Nucleus accumbens (tissue), 56 donors: ENCODE measurements around the gene HIVEP2.

Source experiments
- DNase-seq, 56 donors: peaks; one replicate each; lab custom pipeline; 2025; lab: John Stamatoyannopoulos, UW

Gene HIVEP2

DNA sequence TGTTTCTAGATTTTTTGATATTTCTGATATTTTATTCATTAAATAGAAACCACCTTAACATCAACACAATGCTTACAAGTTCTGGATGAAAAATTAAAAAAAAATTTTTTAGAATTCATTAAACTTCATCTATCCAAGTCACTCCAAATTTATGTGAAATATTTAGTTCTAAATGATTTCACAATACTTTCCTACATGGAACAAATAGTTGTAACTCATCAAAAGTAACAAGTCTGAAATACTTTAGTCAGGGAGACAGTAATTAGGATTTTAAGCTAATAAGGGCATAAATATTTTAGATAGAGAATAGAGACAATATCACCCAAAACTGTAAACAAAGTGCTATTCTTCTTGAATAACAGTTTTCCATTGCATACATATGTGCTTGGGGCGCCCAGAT is 147.8 kb downstream of the HIVEP2 start:
- no peak for DNase-seq

DNA sequence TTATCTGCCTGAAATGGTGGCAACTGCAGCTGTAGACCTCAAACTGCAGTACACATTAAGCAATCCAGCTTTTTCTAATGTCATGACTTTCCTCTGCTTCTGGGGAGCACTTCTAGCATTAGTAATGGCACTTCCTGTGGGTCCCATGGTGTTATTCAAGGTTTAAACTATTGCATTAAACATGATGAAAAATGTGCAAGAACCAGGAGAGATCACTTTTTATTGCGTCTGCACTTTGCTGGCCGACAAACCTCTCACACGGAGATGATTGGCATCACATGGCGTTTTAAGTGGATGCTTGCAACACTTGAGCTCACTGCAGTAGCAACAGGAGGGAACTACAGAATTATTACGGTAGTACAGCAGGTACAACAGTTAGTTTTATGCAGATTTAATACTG is 148.4 kb downstream of the HIVEP2 start:
- peak in 1 of 56 donors; percentile 7 for DNase-seq

DNA sequence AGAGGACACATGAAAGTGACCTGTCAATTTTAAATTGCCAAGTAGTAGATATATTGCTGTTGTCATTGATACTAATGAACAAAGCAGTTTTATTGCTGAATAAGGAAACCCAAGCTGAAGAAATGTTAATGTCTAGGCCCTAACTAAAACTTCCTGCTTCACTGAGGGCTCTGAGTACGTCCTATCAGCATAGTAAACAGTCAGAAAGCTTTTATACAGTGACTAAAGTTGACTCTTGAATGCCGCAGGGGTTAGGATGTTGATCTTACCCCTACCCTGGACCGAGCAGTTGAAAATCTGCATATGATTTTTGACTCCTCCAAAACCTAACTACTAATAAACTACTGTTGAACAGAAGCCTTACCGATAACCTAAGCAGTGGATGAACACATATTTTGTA is 149.0 kb downstream of the HIVEP2 start:
- DNase-seq: no peak

DNA sequence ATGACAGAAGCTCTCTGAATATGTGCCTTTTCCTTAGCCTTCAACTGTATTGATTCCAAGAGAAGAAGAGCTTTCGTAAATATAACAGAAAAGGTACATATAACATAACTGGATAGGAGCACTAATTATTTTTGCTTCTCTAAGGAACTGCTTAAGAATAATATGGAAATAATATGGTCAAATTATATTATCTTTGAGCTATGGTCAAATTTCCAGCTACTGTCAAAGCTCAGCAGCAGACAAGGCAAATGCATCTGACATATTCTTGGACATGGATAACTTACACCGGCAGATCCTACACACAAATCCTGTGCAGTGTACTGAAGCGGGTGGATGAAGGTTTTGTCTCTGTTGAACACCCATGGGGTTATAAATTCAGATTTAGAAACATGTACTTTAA is 150.6 kb downstream of the HIVEP2 start:
- no peak for DNase-seq

DNA sequence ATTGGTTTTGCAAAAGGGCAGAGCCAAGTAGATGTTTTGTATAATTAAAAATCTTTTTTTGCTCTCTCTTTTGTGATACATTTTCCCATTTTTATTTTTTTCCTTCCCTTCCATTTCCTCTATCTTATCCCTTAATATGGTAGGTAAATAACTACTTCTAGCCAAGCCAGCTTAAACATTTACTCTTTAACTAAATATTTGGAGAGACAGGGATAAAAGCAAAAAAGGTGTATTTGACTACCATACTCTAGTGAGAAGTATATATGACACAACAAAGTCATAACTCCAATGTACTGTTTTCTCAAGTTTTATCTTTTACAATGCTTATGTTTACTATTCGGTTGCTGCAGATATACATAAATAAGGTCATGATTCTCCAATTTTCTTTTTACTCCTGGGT is 154.7 kb downstream of the HIVEP2 start:
- no peak for DNase-seq

DNA sequence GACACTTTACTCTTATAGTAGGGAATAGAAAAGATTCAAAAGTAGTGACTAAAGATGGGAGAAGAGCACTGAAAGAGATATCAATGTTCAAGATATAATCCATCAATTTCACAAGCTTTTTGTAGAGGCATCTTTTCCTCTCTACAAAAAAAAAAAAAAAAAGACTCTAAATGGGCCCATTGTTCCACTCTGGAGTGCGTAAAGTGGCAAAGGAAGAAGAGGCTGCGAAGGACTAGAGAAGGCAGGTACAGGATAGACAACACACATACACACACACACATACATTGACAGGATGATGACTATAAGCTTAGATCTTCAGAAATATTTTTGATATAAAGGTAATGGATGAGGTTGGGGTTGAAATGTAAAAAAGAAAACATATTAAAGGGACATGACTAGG is 157.6 kb downstream of the HIVEP2 start:
- DNase-seq: no peak

DNA sequence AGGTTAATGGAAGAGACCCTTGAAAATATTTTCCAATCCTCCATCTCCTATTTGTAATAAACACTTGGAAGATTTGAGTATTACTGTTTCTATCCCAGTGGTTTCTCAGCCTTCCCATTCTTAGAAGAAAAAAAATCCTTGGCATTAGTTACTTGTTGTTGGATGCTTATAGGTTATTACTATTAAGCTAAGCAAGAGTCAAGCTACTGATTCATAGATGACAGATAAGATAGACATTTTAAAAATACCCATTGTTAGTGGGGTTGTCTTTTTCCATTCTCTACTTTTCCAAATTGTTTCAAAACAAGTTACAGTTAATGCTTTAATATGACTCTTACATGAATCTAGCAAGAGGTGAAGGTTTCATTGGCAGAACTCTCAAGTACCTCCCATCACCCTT is 158.5 kb downstream of the HIVEP2 start:
- DNase-seq: no peak

DNA sequence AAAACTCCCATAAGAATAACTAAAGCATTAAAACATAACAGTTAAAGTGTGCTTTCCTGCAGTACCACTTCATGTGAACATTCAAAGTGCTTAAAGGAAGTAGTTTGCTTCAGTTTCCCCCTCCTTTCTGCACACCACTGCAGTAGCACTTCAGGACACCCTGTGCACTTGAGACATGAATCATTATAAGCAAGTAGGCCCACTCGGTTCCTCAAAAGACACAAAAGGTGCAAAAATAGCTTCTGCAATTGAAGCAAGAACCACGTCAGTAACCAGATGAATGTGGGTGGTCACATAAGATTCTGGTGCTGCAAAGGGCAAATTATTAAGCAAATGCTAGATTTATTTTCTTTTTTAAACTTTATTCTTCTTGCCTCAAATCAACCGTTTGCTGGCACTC is 160.6 kb downstream of the HIVEP2 start:
- peak in 14 of 56 donors; percentile 12 to 77 (median 32) for DNase-seq

DNA sequence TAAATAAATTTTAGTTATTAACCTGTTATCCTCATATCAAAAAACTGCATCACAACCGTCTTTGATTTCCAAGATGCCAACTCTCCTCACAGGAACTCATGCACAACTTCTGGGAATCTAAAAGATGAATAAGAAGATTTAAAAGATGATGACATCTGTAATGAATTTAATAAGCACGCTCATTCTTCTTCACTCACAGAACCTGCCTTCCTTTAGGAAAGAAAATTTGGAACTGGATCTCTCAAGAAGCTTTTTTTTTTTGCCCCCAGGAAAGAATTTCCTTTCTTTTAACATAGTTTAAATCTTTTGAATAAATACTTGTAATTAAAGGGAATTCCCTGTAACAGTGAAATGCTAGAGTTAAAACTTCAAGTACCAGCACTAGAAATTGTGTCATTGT is 161.5 kb downstream of the HIVEP2 start:
- DNase-seq: no peak

DNA sequence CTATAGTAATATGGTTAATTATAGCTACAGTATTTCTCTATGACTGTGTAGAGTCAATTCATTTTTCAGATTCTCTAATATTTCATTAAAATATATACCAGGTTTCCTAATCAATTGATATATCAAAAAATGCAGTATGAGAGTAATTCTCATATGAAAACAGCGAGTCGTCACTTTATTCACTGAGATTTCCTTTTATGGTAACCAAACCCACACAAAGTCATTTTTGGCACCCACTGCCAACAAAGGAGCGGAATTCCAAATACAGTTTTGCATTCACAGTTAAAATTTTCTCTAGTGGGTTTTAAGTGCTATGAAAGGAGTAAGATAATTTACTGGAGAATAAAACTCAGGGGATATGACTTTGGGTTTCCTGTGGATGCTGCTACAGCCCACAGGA is 163.8 kb downstream of the HIVEP2 start:
- no peak for DNase-seq

DNA sequence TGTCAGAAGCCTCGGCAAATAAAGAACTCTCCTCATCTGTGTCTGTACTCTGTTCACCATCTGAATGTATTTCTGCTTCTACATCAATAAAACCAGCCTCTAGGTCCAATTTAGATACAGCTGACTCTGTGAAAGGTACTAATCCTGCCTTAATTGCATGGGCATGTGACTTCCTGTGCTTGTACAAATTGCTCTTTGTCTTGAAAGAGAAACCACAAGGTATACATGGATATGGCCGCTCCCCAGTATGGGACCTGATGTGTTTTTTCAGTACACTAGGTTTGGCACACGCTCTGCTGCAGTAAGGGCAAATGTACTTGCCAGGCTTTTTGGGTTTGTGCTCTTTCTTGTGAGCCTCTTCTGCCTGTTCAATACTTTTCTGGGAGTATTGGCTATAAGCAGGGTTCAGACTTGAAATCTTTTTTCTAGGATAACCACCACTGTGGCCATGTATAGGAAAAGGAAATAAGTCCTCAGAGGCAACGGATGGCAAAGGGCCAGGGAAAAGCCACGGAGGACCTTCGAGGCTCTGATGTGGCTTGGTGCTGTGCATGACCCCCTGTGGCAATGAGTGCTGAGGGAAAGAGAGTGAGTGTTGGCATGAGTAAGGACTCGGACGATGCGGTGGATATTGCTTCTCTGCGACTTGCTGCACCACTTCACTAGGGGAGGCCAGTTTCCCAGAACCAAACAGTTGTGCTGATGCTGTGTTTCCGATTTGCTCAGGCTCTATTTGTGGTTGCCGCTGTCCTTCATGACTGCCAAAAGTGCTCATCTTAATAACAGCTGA is 170.9 kb downstream of the HIVEP2 start:
- no peak for DNase-seq

DNA sequence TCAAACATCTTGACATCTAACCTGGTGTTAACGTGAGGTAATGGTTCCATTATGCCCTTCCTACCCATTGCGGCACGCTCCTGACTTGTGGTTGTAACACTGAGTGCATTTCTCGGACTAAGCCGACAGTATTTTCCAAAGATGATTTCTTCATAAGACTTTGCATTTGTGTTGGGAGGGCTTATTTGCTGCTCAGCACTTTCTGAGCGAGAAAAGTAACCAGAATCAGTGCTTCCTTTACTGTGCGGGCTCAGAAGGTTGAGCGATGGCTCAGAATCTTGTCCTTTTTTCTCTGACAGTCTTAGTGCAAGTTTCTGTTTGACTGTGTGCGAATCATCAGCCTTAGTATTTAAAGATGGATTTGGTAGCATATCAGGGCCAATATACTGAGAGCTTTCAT is 171.7 kb downstream of the HIVEP2 start:
- DNase-seq: no peak

DNA sequence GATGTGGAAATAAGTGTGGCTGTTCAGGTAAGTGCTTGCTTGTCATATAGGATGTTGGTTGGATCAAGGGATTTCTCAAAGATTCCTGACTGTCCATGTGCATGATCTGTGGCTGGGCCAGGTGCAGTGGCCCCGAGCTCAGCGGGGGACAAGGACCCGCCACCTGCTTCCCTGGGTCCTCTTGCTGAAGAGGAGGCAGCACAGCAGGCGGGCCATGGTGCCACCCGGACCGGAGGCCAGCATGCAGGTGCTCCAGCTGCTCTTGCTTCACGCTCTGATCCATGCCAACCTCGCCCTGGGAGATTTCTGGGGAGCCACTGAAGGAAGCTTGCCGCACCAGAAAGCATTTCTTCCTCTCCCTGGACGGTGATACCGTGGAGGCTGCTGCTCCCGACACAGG is 173.8 kb downstream of the HIVEP2 start:
- DNase-seq: no peak

DNA sequence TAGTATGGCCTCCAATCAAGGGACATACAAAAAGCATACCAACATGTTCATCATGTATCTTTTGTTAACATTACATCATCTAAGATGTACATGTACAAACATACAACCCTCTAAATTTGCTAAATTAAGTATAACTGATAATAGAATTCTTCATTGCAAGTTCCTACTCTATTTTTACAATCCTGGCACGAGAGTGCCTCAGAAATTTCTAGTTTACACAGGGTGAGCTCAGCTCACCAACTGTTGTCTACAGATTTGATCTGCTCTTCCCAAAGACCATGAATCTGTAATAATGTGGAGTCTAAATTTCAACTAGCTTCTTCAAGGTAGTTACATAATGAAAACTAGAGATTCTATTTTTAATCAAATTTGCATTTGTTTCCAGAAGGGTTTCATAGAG is 179.7 kb downstream of the HIVEP2 start:
- DNase-seq: no peak

DNA sequence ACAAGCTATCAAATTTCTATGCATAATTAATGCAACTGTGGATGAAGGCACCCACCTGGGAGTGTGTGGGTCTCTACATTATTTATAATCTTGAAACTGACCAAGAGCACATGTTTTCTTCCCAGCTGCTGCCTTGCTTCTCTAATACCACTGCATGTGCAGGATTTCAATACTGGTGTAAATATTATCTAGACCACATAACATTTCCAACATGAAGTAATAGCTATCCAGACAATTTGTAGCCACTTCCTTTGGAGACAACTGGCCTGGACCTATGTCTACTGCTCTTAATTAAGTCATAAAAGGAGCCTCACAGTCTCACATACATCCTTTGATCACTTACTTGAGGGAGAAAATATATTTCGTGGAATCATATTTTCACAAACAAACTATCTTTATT is 180.7 kb downstream of the HIVEP2 start:
- DNase-seq: no peak

DNA sequence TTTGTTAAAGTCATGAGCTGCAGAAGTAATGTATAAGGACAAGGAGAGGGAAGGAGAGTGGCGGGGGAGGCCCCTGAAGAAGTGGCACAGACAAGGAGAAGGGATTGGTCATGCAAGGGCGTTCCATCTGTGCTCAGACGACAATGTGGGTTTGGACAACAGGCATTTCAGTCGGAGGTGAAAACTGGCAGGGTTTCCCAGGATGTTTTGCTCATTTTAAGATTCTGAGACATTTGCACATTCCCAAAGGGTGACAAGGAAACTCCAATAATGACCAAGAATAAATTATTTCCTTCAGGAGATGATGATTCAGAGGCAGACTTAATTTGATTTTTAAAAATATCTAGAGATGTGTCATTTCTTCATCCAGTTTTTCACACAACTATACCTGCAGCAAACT is 181.8 kb downstream of the HIVEP2 start:
- no peak for DNase-seq

DNA sequence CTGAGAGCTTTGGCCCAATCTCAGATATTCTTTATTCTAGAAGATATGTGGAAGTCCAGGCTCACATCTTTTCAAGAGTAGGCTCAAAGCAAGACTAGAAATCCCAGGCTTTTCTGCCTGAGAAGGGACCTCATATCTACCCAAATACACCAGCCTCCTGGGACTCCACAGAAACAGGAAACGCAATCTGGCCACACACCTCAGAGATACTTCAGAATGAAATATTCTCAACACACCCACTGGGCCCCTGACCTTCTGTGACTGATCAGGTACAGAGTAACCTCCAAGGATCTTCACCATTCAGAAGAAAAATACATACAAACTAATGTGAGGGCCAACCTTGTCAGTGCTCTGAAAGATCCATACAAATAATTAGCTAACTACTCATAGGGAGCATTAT is 183.2 kb downstream of the HIVEP2 start:
- no peak for DNase-seq

DNA sequence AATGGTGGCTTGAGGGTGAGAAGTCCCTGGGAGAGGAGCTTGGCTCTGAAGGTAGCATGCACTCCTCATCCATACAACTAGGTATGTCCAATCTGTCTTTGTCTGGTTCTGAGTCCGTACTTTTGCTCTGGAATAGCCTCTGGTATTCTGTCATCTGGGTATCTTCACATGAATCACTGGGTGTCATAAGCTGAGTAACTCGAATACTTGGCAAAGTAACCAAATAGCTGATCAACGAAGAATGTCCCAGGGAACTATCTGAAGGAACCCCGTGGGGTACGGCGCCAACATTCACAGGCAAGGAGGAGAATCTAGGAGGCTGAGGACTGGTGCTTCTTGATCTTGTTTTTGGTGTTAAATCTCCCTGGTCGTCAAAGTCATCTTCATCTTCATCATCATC is 184.8 kb downstream of the HIVEP2 start:
- no peak for DNase-seq

DNA sequence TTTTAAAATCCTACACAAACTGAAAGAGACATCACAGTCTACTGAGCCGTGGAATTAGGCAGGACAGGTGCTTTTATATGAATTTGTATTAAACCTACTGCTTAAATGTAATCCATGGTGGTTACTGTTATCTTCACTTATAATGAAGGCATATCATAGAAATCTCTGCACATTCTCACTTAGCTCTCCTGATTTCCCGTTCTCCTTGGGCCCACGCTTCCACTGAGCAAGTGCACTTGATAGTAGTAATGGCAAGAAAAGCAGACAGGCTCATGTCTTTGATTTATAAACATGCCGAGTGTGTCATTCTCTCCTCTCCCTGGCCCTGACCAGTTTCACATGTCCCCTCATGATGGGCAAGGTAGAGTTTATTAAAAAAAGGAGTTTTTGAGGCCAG is 186.3 kb downstream of the HIVEP2 start:
- DNase-seq: peak in 1 of 56 donors; percentile 12

DNA sequence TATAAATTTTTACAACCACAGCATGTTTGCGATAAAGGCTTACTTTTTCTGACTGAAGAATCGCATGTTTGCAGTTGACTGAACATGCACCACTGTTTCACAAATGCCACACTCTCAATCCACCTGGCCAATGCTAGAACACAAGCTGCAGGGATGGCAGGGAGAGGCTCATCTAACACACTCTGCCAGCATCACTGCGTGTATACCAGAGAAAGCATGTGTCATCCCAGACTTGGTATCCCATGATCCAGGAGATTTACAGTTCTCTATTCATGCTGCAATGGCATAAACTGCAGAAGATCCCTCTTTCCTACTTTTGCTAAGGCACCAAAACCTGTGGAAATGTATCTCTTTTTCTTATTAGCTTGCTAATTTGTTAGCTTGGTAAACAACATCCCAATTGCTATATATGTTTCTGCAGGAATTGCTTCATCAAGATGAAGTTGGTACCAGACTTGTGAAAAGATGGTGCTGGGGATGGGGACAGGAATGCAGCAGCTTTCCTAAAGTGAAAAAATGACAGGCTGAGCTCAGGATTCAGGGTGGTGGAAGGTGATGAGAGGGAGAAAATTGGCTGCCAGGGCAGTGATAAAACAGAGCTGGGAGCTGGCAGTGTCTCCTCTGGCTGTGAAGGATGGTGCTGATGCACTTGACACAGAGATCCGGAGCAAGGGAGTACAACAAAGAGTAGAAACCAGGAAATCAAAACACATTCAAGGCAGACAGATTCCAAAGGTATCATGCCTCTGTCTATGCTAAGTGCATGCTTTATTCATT is 186.9 kb downstream of the HIVEP2 start:
- DNase-seq: no peak

DNA sequence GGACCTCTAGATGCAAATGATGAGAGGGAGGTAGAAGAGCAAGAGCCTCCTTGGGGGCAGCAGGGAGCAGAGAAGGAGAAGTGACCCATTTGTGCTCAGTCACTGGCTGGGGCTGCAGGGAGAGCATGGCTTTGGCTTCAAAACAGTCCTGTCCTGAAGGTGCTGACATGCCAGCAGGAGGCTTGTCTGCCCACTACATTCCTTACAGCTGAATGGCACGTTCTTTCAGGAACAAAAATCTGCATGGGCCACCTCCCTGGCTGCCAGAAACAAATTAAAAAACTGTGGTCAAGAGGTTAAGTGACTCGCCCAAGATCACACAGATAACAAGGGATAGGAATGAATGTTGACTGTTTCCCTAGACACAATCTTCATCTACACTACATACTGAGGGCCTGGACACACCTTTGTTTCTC is 188.8 kb downstream of the HIVEP2 start:
- DNase-seq: no peak

DNA sequence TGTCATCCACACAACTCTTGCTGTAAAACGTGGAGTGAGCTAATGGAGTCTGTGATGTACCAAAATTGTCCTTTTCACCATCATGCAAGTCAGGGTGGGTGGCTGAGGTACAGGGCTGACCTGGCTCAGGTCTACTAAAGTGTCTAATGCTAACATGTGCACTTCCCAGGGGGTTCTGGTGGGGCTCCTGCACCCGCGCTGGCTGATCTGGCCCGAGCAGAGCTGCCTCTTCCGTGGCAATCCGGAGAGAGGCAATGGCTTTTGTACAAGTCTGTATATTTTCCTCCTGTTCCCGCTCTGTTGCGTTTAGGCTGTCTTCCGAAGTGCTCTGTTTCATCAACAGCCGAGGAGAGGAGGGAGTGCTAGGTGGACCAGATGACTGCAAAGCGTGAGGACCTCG is 191.8 kb downstream of the HIVEP2 start:
- no peak for DNase-seq
